CD8-positive, alpha-beta memory T cell (primary cell): ENCODE data around the gene MRPS18B. TPM values are rescaled to one million over a fixed set of nuclear protein-coding genes. Genes with fewer than 3 reads are reported as not detected.

Experiments used
- CTCF ChIA-PET: fragments of 350-600 bp; sonication (Branson Sonifier 250); formaldehyde crosslinking; loops from one replicate; lab custom pipeline; 2021; ENCODE audit warnings: antibody characterized with exemption; lab: Charles Lee
- POLR2A ChIA-PET: fragments of 350-600 bp; sonication (Branson Sonifier 250); formaldehyde crosslinking; loops from one replicate; lab custom pipeline; 2021; ENCODE audit warnings: antibody characterized with exemption; lab: Charles Lee
- DNase-seq, 5 donors: peaks; one replicate each; pipeline versions ENCODE4 v3.0.0 to v3.0.0-alpha.2; 2020 to 2022; ENCODE audit warnings: mixed read lengths in 1 of 5
- H3K27ac ChIP-seq: one replicate; pipeline ENCODE4 v1.7.0; 2013; ENCODE audit warnings: low read depth, mild to moderate bottlenecking, low read length, moderate library complexity
- H3K27me3 ChIP-seq: 2 replicates; pipeline ENCODE4 v1.7.0; 2013; ENCODE audit warnings: low read length, mild to moderate bottlenecking; ENCODE audit not compliant: insufficient read depth, poor library complexity, severe bottlenecking
- H3K36me3 ChIP-seq: 2 replicates; pipeline ENCODE4 v1.7.0; 2013; ENCODE audit warnings: mild to moderate bottlenecking, low read length, moderate library complexity; ENCODE audit not compliant: insufficient read depth
- H3K4me1 ChIP-seq: 2 replicates; pipeline ENCODE4 v1.7.0; 2013; ENCODE audit warnings: mild to moderate bottlenecking, low read length, moderate library complexity; ENCODE audit not compliant: insufficient read depth
- H3K4me3 ChIP-seq: 2 replicates; pipeline ENCODE4 v1.7.0; 2013; ENCODE audit warnings: mild to moderate bottlenecking, low read length
- H3K9me3 ChIP-seq: 2 replicates; pipeline ENCODE4 v1.7.0; 2013; ENCODE audit warnings: mild to moderate bottlenecking, low read length
- H3K27ac Mint-ChIP-seq, 8 donors: one replicate each; pipeline ENCODE4 v1.8.0; 2020 to 2021; ENCODE audit warnings: mixed read lengths in 8 of 8, mild to moderate bottlenecking in 6 of 8, inconsistent platforms in 3 of 8, moderate library complexity in 3 of 8
- H3K27me3 Mint-ChIP-seq, 2 donors: one replicate each; pipeline ENCODE4 v1.8.0; 2020 to 2021; ENCODE audit warnings: mixed read lengths in 2 of 2, mild to moderate bottlenecking in 1 of 2, moderate library complexity in 1 of 2
- H3K36me3 Mint-ChIP-seq, 3 donors: one replicate each; pipeline ENCODE4 v1.8.0; 2020 to 2021; ENCODE audit warnings: mixed read lengths in 3 of 3, inconsistent platforms in 1 of 3, mild to moderate bottlenecking in 1 of 3
- H3K4me1 Mint-ChIP-seq, 3 donors: one replicate each; pipeline ENCODE4 v1.8.0; 2020 to 2021; ENCODE audit warnings: mixed read lengths in 3 of 3, inconsistent platforms in 1 of 3, mild to moderate bottlenecking in 1 of 3
- H3K4me3 Mint-ChIP-seq, 7 donors: one replicate each; pipeline ENCODE4 v1.8.0; 2020 to 2021; ENCODE audit warnings: mixed read lengths in 7 of 7, mild to moderate bottlenecking in 6 of 7, moderate library complexity in 4 of 7, inconsistent platforms in 2 of 7
- H3K9me3 Mint-ChIP-seq, 5 donors: one replicate each; pipeline ENCODE4 v1.8.0; 2020 to 2022; ENCODE audit warnings: mixed read lengths in 5 of 5, mild to moderate bottlenecking in 3 of 5, moderate library complexity in 2 of 5, inconsistent platforms in 1 of 5
- polyA plus RNA-seq: library from polyadenylated mRNA; unstranded; fragments of 300-500 nt; fragmentation: Illumina TruSeq; gene quantifications from one replicate; pipeline ENCODE4 v1.2.3, GENCODE V29; 2021
- total RNA-seq, 2 experiments: library from RNA; stranded (reverse); gene quantifications; one replicate each; pipeline ENCODE4 v1.2.3, GENCODE V29; 2021

Gene MRPS18B
- total and polyA plus RNA-seq, 3 experiments from 2014 or later, result 102 to 113 (median 103) TPM

DNA sequence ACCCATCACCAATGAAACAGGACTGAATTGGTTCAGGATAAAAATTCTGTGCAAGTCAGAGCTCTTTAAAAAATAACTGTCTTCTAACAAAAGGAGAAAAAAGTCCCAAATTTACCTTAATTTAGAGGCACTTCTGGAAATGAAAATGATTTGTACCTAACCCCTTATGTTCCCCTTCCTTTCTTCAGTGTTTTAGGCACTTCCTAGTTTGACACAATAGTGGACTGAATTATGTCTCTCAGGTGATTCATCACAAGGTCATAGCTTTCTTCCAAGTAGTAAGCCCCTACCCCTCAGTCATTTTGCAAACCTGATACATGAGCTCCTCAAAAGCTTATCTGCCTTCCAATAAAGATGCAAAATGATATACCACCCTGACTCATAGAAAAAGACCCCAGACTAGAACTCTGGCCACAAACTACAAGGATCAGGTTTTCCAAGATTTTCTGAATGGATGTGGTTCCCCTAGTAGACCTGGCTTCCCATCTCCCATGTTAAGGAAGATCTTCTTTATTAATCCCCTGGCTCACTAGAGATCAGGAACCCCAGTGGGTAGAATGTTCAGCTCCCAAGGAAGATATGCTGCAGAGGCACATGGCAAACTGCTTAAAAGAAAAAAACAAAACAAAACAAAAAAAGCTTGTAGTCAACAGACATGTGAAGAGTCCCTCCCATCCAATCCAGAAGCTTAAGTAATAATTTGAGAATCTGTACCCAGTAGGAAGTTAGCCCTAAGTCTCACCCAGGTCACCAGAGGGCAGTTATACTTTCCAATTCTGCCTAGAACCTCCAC is 4.2 kb upstream of the MRPS18B start:
- H3K4me1 Mint-ChIP-seq, result peaks cover 51 to 69% (median 67%) of the 10 kb centered on the region in 3 donors
- peaks cover 0 to 21% of the 10 kb centered on the region in 2 donors for H3K27me3 Mint-ChIP-seq
- Histone ChIP-seq H3K36me3 (peaks cover 36% of the 10 kb centered on the region), H3K27me3 (no peaks in the 10 kb centered on the region), H3K27ac (peak overlapping the region; percentile 99), H3K9me3 (no peaks in the 10 kb centered on the region), H3K4me1 (peaks cover 64% of the 10 kb centered on the region), H3K4me3 (no peak overlapping the region)
- CTCF ChIA-PET, result interaction anchor here (0.9 to 4.3 kb wide), 16 partner anchors 12 to 160 kb away, joined by 3 to 40 read pairs (median 3); partner anchors contain the start of genes ATAT1, DHX16 and IER3
- H3K9me3 Mint-ChIP-seq, result peaks cover 0 to 4% (median 2%) of the 10 kb centered on the region in 5 donors
- H3K36me3 Mint-ChIP-seq, result peaks cover 16 to 76% (median 25%) of the 10 kb centered on the region in 3 donors
- peak overlapping the region; percentile 30 to 100 (median 71) for H3K4me3 Mint-ChIP-seq
- DNase-seq, result no peak
- H3K27ac Mint-ChIP-seq, result peak overlapping the region; percentile 100
- POLR2A ChIA-PET, result interaction anchor here (0.7 to 4.2 kb wide), 9 partner anchors 9 to 131 kb away, joined by 3 to 32 read pairs (median 3); partner anchors contain the start of genes ABCF1, GNL1 and PRR3

DNA sequence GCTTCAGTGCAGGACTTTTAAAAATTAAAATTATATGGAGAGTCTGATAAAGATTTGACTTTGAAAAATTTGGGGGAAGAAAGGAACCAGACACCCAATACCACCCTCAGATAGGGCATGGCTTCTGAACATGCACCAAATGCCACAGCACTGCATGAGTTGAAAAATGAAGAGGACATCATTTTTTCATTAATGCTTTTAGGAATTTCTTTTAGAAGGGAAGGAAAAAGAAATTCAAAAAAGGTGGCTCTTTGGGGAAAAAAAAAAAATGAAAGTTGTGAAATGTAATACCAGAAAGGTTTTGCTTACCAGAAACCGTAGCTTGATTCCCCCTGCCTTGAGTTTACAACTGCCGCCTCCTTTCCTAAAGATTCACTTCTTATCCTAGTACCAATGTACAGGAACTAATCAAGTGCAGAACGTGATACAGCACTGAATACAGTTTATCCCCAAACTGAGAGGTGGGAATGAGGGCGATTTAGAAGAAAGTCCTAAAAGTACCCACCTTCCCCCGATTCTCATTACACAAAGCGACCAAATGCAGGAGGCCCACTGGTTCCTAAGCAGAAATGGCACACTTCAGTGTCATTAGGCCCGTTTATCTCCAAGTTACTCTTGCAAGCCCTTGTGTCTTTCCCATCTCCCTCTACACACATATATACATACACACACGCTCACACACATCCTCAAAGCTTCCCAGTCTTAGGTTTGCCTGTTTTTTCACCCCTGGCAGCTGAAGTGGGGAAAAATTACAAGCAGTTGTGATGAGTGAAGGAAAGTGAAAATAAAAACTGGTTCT is 3.4 kb upstream of the MRPS18B start:
- ChIA-PET POLR2A (interaction anchor here (0.6 to 4.2 kb wide), 37 partner anchors 9 to 1284 kb away, joined by 3 to 70 read pairs (median 6); partner anchors contain the start of genes ABCF1, ATAT1, GNL1 and MDC1), CTCF (interaction anchor here (0.7 to 4.3 kb wide), 21 partner anchors 12 to 132 kb away, joined by 3 to 40 read pairs (median 3); partner anchors contain the start of genes ATAT1, DHX16, IER3 and MDC1)
- Histone ChIP-seq H3K27me3 (no peaks in the 10 kb centered on the region), H3K4me3 (peak overlapping the region; percentile 64), H3K27ac (peak overlapping the region; percentile 99), H3K4me1 (peaks cover 64% of the 10 kb centered on the region), H3K9me3 (no peaks in the 10 kb centered on the region), H3K36me3 (peaks cover 28% of the 10 kb centered on the region)
- Mint-ChIP-seq H3K4me3 (peak overlapping the region; percentile 93 to 100 (median 99)), H3K4me1 (peaks cover 49 to 69% (median 67%) of the 10 kb centered on the region in 3 donors), H3K9me3 (peaks cover 0 to 4% (median 2%) of the 10 kb centered on the region in 5 donors), H3K27ac (peak overlapping the region; percentile 100), H3K36me3 (peaks cover 13 to 73% (median 19%) of the 10 kb centered on the region in 3 donors), H3K27me3 (peaks cover 0 to 20% of the 10 kb centered on the region in 2 donors)
- no peak for DNase-seq

DNA sequence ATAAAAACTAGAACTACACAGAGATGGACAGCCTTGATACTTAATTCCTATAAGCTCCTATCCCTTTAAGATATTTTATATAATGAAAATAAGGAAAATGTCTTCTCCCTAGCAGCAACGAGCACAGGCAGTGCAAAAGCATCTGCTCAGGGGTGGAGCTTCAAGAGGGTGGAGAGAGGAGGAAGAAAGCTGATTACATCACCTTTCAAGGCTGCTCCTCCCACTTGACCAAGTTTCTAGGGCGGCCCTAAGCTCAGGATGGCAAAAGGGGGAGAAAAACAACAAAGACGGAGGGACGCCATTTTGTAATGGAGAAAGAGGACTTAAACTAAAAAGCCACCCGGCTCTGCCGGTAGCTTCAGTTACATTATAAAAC is 2.8 kb upstream of the MRPS18B start:
- Histone ChIP-seq H3K36me3 (peaks cover 30% of the 10 kb centered on the region), H3K4me1 (peaks cover 64% of the 10 kb centered on the region), H3K27me3 (no peaks in the 10 kb centered on the region), H3K9me3 (no peaks in the 10 kb centered on the region), H3K4me3 (peak overlapping the region; percentile 93), H3K27ac (peak overlapping the region; percentile 99)
- Mint-ChIP-seq H3K9me3 (peaks cover 0 to 4% (median 2%) of the 10 kb centered on the region in 5 donors), H3K36me3 (peaks cover 18 to 73% (median 19%) of the 10 kb centered on the region in 3 donors), H3K27me3 (peaks cover 0 to 20% of the 10 kb centered on the region in 2 donors), H3K4me3 (peak overlapping the region; percentile 93 to 100 (median 99)), H3K4me1 (peaks cover 47 to 69% (median 67%) of the 10 kb centered on the region in 3 donors), H3K27ac (peak overlapping the region; percentile 100)
- POLR2A ChIA-PET, result interaction anchor here (0.6 to 4.2 kb wide), 37 partner anchors 9 to 1284 kb away, joined by 3 to 70 read pairs (median 5); partner anchors contain the start of genes ABCF1, ATAT1, GNL1 and HSPA1B
- CTCF ChIA-PET, result interaction anchor here (0.7 to 4.3 kb wide), 17 partner anchors 12 to 130 kb away, joined by 3 to 40 read pairs (median 3); partner anchors contain the start of genes ATAT1, DHX16, IER3 and MDC1
- DNase-seq, result peak; percentile 72 to 92 (median 91)

DNA sequence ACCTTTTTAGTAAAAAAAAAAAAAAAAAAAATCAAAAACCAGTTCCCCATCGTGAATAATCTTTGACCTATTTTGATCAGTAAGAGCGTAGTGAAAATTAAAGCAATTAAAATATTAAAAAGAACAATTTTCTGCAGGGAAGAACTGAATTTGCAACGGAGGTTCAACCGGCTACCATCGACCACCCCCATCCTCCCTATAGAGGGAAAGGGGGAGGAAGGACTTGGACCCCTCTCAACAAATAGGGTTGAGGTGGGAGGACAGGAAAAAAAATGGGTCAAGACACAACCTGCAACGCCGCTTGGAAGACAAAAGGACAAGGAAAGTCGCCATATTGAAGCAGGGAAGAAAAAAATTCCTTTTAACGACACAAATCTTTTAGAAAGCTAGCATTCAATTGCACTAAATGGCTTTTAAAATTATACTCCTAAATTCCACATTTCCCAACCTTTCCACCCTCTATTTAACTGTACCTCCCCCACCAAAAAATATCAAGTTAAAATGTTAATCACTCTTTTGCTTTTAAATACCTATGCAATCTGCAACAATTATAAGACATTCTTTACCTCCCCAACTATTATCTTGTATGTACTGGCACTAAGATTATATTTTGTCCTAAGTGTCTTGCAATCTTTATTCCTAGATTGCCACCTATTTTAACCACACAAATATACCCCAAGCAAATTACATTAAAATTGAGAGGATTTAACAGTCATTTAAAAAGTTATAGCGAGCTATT is 2.3 kb upstream of the MRPS18B start:
- peak overlapping the region; percentile 93 for H3K4me3 ChIP-seq
- no peaks in the 10 kb centered on the region for H3K27me3 ChIP-seq
- Mint-ChIP-seq H3K36me3 (peaks cover 18 to 73% (median 19%) of the 10 kb centered on the region in 3 donors), H3K27me3 (peaks cover 0 to 20% of the 10 kb centered on the region in 2 donors), H3K27ac (peak overlapping the region; percentile 100), H3K4me3 (peak overlapping the region; percentile 93 to 100 (median 99)), H3K9me3 (peaks cover 0 to 4% (median 2%) of the 10 kb centered on the region in 5 donors), H3K4me1 (peaks cover 41 to 63% (median 61%) of the 10 kb centered on the region in 3 donors)
- ChIA-PET CTCF (interaction anchor here (0.7 to 4.3 kb wide), 16 partner anchors 11 to 131 kb away, joined by 3 to 40 read pairs (median 4); partner anchors contain the start of genes ATAT1, DHX16, MDC1 and PRR3), POLR2A (interaction anchor here (0.6 to 4.2 kb wide), 38 partner anchors 10 to 1283 kb away, joined by 3 to 70 read pairs (median 5); partner anchors contain the start of genes ABCF1, ATAT1, GNL1 and HSPA1B)
- peak overlapping the region; percentile 99 for H3K27ac ChIP-seq
- peaks cover 31% of the 10 kb centered on the region for H3K36me3 ChIP-seq
- peak in 3 of 5 donors; percentile 28 to 60 (median 52) for DNase-seq
- peaks cover 59% of the 10 kb centered on the region for H3K4me1 ChIP-seq
- no peaks in the 10 kb centered on the region for H3K9me3 ChIP-seq

DNA sequence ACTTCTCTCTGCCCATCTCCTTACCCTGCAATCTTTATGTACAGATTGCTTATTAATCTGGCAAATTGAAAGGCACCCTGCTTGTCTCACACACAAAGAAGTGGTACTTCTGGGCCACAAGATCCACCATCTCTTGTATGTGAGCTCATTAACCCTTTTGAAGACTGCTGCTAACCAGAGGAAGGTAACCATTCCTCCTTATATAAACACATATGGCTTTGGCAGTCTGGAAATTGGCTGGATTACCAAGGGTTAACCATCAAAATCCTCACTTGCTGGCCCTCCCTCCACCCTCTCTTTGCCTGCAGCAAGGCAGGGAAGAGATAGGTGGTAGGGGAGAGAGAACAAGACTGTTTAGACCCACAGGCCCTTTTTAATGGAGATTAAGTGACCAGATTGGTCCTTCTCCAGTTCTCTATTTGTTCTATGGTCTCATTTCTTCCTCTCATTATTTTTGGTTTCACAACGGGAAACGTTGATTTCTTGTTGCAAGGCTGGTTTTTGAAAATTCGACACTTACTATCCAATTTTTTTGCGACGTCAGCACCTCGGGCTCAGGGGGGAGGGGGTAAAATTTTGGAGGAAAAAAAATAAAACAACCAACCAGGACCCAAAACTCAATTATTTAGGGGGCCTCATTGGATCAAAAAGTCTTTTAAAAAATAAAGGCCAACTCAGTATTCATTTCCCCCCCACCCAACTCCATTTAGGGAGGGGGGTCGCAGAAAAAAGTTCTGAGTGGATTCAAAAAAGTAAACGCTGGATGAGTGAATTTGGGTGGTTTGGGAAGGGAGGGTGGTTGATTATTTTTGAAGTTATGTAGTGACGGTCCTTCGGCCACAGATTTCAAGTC is 1.5 kb upstream of the MRPS18B start:
- Mint-ChIP-seq H3K27me3 (peaks cover 0 to 20% of the 10 kb centered on the region in 2 donors), H3K4me3 (peak overlapping the region; percentile 93 to 100 (median 99)), H3K36me3 (peaks cover 19 to 71% (median 19%) of the 10 kb centered on the region in 3 donors), H3K9me3 (peaks cover 0 to 4% (median 2%) of the 10 kb centered on the region in 5 donors), H3K27ac (peak overlapping the region; percentile 100), H3K4me1 (peaks cover 38 to 55% (median 53%) of the 10 kb centered on the region in 3 donors)
- DNase-seq, result peak; percentile 14 to 69 (median 63)
- Histone ChIP-seq H3K4me1 (peaks cover 51% of the 10 kb centered on the region), H3K36me3 (peaks cover 39% of the 10 kb centered on the region), H3K9me3 (no peaks in the 10 kb centered on the region), H3K4me3 (peak overlapping the region; percentile 93), H3K27me3 (no peaks in the 10 kb centered on the region), H3K27ac (peak overlapping the region; percentile 99)
- ChIA-PET POLR2A (interaction anchor here (0.6 to 4.2 kb wide), 19 partner anchors 10 to 1211 kb away, joined by 3 to 70 read pairs (median 7); partner anchors contain the start of genes ABCF1, ATAT1, GNL1 and HSPA1B), CTCF (interaction anchor here (1.1 to 4.3 kb wide), 7 partner anchors 13 to 116 kb away, joined by 3 to 40 read pairs (median 9); no protein-coding TSS in a partner anchor)
